A172 (cell line): ENCODE data around the gene TCF12. TPM values are rescaled to one million over a fixed set of nuclear protein-coding genes. Genes with fewer than 3 reads are reported as not detected.
A peak's percentile ranks its signal among the peaks of the same experiment; 100 is the strongest.

ENCODE experiments used
- DNase-seq: peaks from one replicate; pipeline ENCODE4 v3.0.0-alpha.2; 2015; ENCODE audit warnings: low spot score
- total RNA-seq: library from RNA; depleted of rRNA; stranded (reverse); fragments of >200 nt; shearing (Covaris generic); gene quantifications from 2 replicates; pipeline ENCODE4 v1.2.3, GENCODE V29; 2014

TCF12 gene
- total RNA-seq, 1 experiment from 2014 or later: 133 TPM

DNA sequence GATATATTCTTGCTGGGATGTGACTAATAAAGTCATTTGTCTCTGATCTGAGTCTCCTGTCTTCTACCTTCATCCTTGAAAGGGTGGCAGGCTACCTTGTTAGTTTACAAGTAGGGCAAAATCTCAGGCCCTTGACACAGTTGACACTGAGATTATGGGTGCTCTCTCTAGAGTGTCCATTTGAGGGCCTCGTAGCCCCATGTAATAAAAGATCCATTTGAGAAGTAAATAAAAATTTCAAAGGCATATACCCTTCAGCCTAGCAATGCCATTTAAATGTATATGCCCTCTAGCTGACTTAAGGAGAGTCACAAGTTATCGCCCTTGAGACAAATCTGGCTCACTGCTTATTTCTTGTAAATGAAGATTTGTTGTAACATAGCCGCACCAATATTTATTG lies 98.6 kb downstream of the TCF12 start:
- DNase-seq: no peak

DNA sequence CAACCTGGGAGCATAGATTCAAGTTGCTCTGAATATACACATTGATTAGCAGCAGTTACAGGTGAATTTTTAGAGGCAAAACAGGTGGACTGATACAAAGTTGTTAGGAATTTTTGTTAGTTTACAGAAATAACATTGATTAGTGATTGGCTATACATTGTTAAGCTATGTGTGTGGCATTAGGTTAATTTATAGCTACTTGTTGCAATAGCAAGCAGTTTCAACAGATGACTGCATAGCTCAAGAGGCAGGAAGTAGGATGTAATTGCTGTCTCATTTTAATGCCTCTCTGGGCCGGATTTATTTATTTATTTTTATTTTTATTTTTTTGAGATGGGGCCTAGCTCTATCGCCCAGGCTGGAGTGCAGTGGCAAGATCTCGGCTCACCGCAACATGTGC lies 99.7 kb downstream of the TCF12 start:
- DNase-seq: no peak

DNA sequence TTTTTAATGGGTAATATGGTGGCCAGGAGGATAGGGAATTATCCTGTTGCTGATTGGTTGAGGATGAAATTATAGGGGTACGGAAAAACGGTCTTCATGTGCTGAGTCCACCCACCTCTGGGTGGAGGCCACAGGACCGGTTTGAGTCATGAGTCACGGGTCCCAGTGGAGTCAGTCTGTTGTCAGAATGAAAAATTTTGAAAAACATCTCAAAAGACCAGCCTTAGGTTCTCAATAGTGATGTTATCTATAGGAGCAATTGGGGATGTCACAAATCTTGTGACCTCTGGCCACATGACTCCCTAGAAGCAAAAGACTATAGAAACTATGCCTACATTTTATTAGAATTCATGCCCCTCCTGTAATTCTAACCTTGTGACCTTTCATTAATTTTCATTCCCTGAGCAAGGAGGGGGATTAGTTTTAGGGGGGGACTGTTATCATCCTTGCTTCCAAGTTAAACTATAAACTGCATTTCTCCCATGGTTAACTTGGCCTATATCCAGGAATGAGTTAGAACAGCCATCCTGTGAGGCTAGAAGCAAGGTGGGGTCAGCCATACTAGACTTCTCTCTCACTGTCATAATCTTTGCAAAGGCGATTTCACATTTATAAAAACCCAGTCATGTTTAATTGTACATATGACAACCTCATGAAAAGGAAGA lies 101.2 kb downstream of the TCF12 start:
- DNase-seq: no peak

GRCh38 chr15:57025264-57025926 lies 107.0 kb downstream of the TCF12 start:
- no peak for DNase-seq

GRCh38 chr15:57026016-57026592 lies 107.7 kb downstream of the TCF12 start:
- DNase-seq: no peak

GRCh38 chr15:57027596-57027995 lies 109.2 kb downstream of the TCF12 start:
- DNase-seq: no peak

GRCh38 chr15:57028176-57028575 lies 109.7 kb downstream of the TCF12 start:
- no peak for DNase-seq

- no peak for DNase-seq
Measured at GRCh38 chr15:57030011-57030410, 111.6 kb downstream of the TCF12 start.

GRCh38 chr15:57031082-57031481 lies 112.6 kb downstream of the TCF12 start:
- no peak for DNase-seq

- DNase-seq: peak; percentile 10
Measured at GRCh38 chr15:57031605-57032004, 113.2 kb downstream of the TCF12 start.

DNA sequence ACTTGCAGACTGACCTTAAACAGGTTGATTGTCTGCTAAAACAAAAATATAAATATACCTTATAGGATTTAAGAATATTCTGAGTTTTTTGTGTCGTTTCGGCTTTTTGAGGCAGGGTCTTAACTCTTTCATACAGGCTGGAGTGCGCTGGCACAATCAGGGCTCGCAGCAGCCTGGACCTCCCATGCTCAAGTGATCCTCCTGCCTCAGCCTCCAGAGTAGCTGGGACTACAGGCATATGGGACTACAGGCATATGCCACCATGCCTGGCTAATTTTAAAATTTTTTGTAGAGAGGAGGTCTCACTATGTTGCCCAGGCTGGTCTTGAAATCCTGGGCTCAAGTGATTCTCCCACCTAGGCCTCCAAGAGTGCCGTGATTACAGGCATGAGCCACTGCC lies 113.9 kb downstream of the TCF12 start:
- DNase-seq: no peak

DNA sequence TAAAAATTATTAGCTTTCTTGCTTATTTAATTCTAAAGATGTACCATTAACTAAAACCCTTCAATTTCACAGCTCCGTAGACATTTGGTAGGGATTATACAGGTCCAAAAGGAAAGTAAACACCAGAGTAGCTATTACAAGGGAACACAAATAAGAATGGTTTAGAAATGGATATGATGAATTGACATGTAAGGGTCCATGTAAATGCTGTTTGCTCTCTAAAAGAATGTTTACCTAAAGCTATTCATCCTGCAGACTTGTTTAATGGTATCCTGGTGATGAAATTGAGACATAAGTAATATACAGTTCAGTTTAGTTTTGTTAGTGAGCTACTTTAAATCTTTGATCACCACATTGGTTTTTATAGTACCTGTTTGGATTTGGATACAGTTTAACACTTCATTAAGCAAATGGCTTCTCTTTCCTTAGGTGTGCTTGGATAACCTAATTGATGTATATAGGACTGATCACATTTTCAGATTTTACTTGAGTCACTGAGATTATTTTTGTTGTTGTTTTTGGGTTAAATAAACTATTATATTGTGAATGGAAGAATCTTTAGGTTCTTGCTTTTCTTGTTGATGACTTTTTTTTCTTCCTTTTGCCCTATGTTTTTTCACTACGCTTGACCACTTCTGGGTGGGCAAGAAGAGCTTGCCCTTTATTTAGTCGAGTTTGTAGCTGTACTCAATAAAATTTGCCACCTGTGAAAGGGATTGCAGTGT lies 115.4 kb downstream of the TCF12 start:
- DNase-seq: no peak

DNA sequence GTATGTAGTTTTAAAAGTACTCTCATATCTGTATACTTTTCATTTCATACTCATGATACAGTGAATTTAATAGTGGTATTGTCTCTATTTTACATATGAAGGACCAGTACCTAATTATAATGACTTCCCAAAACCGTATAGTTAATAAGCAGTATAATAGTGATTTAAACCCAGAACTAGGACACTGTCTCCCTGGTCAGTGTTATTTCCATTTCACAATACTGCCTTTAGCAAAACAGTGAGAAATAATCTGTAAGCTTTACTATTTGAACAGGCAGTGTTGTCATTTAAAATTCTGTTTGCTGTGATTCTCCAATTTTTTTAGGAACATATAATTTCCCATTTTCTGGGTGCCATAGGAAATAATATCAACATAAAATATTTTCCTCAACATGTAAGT lies 116.2 kb downstream of the TCF12 start:
- no peak for DNase-seq

DNA sequence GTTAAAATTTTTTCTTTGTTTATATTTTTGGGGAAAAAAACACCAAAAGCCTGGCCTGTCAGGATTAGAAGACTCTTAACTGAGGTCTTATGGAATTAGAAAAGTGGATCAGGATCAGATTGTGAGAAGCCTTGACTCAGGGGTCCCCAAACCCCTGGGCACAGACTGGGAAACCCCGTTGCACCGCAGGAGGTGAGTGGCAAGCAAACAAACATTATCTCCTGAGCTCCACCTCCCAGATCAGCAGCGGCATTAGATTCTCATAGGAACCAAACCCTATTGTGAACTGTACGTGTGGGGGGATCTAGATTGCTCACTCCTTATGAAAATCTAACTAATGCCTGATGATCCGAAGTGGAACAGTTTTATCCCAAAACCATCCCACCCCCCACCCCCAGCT lies 117.2 kb downstream of the TCF12 start:
- DNase-seq: no peak

GRCh38 chr15:57036352-57036751 lies 117.9 kb downstream of the TCF12 start:
- no peak for DNase-seq

GRCh38 chr15:57037548-57037947 lies 119.1 kb downstream of the TCF12 start:
- DNase-seq: no peak

GRCh38 chr15:57038040-57038439 lies 119.6 kb downstream of the TCF12 start:
- DNase-seq: no peak

DNA sequence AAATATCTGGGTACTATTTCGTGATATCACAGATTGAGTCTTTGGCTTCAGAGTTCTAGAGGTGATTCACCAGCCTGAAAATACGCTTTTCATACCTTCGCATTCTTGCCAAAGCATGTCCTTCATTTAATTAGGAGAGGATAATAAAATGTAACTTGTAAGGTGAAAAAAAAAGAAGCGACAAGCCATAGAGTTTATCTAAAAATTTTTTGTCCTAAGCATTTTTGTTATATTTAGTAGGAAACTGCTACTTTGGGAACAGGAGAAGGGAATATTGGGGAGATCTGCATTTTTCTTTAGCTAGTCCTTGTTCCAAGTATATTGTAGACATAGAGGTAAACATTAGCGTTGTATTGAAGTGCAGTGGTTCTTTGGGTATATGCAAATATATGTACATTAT lies 120.1 kb downstream of the TCF12 start:
- no peak for DNase-seq

- DNase-seq: no peak
Measured at GRCh38 chr15:57041416-57041815, 123.0 kb downstream of the TCF12 start.

DNA sequence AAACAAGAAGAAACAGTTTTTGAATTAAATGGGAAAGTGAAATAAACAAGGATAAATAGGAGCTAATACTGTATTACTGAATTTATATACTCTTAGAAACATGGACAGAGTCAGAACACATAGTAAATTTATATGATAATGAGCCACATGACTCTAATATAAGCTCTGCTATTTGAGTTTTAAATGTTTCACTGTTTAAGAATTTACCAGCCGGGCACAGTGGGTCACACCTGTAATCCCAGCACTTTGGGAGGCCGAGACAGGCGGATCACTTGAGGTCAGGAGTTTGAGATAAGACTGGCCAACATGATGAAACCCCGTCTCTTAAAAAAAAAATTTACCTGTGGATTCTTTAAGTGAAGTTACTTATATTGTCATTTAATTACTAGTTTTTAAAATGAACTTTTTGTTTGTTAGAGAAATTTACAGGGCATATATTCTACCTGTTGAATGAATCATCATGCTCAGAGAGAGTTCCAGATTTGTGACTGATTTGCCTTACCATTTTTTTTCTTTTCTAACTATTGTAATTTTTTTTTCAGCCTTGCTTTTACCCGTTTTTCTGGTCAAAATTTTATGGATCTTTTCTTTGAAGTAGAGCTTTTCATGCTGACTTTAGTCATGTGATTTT lies 125.7 kb downstream of the TCF12 start:
- no peak for DNase-seq

GRCh38 chr15:57044970-57045369 lies 126.5 kb downstream of the TCF12 start:
- DNase-seq: no peak

- DNase-seq: no peak
Measured at GRCh38 chr15:57045741-57046382, 127.4 kb downstream of the TCF12 start.
